GM10266 (cell line): ENCODE data around the gene SLC24A3.

Source experiments
- DNase-seq: peaks from one replicate; pipeline ENCODE4 v3.0.0; 2012; ENCODE audit errors: extremely low spot score
- CTCF ChIP-seq: IDR thresholded peaks from 2 replicates; pipeline ENCODE4 v1.5.1; 2012; ENCODE audit warnings: mild to moderate bottlenecking, low read depth; ENCODE audit not compliant: control insufficient read depth, insufficient read depth; ENCODE audit errors: missing control alignments

SLC24A3 gene

GRCh38 chr20:19501476-19502115, 289.2 kb downstream of the SLC24A3 start:
- TF ChIP-seq CTCF, result no peak
- DNase-seq, result no peak

GRCh38 chr20:19502169-19502568, 289.7 kb downstream of the SLC24A3 start:
- TF ChIP-seq CTCF, result no peak

GRCh38 chr20:19504251-19504650, 291.8 kb downstream of the SLC24A3 start:
- no peak for TF ChIP-seq CTCF
- no peak for DNase-seq

More at GRCh38 chr20:19502169-19502568, 289.7 kb downstream of the SLC24A3 start:
- DNase-seq, result no peak

- no peak for TF ChIP-seq CTCF
- DNase-seq, result no peak
Measured at GRCh38 chr20:19506021-19506420, 293.6 kb downstream of the SLC24A3 start.

GRCh38 chr20:19508449-19508848, 296.0 kb downstream of the SLC24A3 start:
- DNase-seq, result no peak
- no peak for TF ChIP-seq CTCF

- no peak for TF ChIP-seq CTCF
- no peak for DNase-seq
Measured at GRCh38 chr20:19510611-19511010, 298.2 kb downstream of the SLC24A3 start.

- TF ChIP-seq CTCF, result no peak
- DNase-seq, result no peak
Measured at GRCh38 chr20:19511931-19512330, 299.5 kb downstream of the SLC24A3 start.
